ENCODE data around the gene USP4. TPM values are rescaled to one million over a fixed set of nuclear protein-coding genes. Genes with fewer than 3 reads are reported as not detected.

The USP4 gene
- total and polyA plus RNA-seq, 2 experiments from 2014 or later, result 20.1 to 26.5 TPM

- DNase-seq (ENCODE audit: low spot score), result no peak
- no peaks in the 10 kb centered on the region for H3K9me2 ChIP-seq (replicated peaks; ENCODE audit: insufficient read depth)
- WGBS (ENCODE audit: low lambda C conversion rate, missing lambda C conversion rate), result 95% methylated on average over 6 of the region's 6 CpGs
- H2AFZ ChIP-seq, result no peak overlapping the region
- H3K4me2 ChIP-seq, result no peak overlapping the region
- H3K9me3 ChIP-seq (ENCODE audit: low read depth), result no peaks in the 10 kb centered on the region
- peaks cover 96% of the 10 kb centered on the region for H3K79me2 ChIP-seq
- no peak overlapping the region for H3K4me3 ChIP-seq
- no peaks in the 10 kb centered on the region for H3K36me3 ChIP-seq (replicated peaks; ENCODE audit: insufficient read depth, low read depth)
- H3K4me1 ChIP-seq (ENCODE audit: insufficient read depth), result no peaks in the 10 kb centered on the region
- TF ChIP-seq EZH2phosphoT487 (IDR thresholded peaks at IDR 0.05; ENCODE audit: low read depth, severe bottlenecking, unreplicated experiment) (no peak), CTCF (IDR thresholded peaks at IDR 0.05; ENCODE audit: poor library complexity) (no peak)
- H3K27ac ChIP-seq, result no peak overlapping the region
- no peaks in the 10 kb centered on the region for H3K27me3 ChIP-seq
- peaks cover 27% of the 10 kb centered on the region for H4K20me1 ChIP-seq (ENCODE audit: insufficient read depth, poor library complexity, severe bottlenecking)
Measured at GRCh38 chr3:49370585-49371290, 30.9 kb upstream of the USP4 start.

- no peak for TF ChIP-seq CTCF (IDR thresholded peaks at IDR 0.05; ENCODE audit: poor library complexity)
- TF ChIP-seq EZH2phosphoT487 (IDR thresholded peaks at IDR 0.05; ENCODE audit: low read depth, severe bottlenecking, unreplicated experiment), result no peak
- TF ChIP-seq EZH2 (IDR thresholded peaks at IDR 0.05; ENCODE audit: borderline replicate concordance), result no peak
- Histone ChIP-seq H3K4me3 (no peak overlapping the region), H3K4me2 (no peak overlapping the region), H3K36me3 (replicated peaks; ENCODE audit: insufficient read depth, low read depth) (peaks cover 4% of the 10 kb centered on the region), H2AFZ (no peak overlapping the region), H3K79me2 (peaks cover 57% of the 10 kb centered on the region), H3K27ac (peak overlapping the region; percentile 13), H3K27me3 (no peaks in the 10 kb centered on the region), H4K20me1 (ENCODE audit: insufficient read depth, poor library complexity, severe bottlenecking) (peaks cover 3% of the 10 kb centered on the region), H3K4me1 (ENCODE audit: insufficient read depth) (peaks cover 10% of the 10 kb centered on the region), H3K9me3 (ENCODE audit: low read depth) (no peaks in the 10 kb centered on the region), H3K9me2 (replicated peaks; ENCODE audit: insufficient read depth) (no peaks in the 10 kb centered on the region)
- no peak for DNase-seq (ENCODE audit: low spot score)
- WGBS (ENCODE audit: low lambda C conversion rate, missing lambda C conversion rate), result 86% methylated on average over 3 of the region's 3 CpGs
Measured at GRCh38 chr3:49362561-49362960, 22.7 kb upstream of the USP4 start.

- no peak overlapping the region for H3K4me3 ChIP-seq
- H3K4me1 ChIP-seq (ENCODE audit: insufficient read depth), result peaks cover 25% of the 10 kb centered on the region
- TF ChIP-seq CTCF (IDR thresholded peaks at IDR 0.05; ENCODE audit: poor library complexity) (no peak), EZH2phosphoT487 (IDR thresholded peaks at IDR 0.05; ENCODE audit: low read depth, severe bottlenecking, unreplicated experiment) (no peak)
- peaks cover 4% of the 10 kb centered on the region for H3K36me3 ChIP-seq (replicated peaks; ENCODE audit: insufficient read depth, low read depth)
- no peaks in the 10 kb centered on the region for H3K27me3 ChIP-seq
- peaks cover 3% of the 10 kb centered on the region for H4K20me1 ChIP-seq (ENCODE audit: insufficient read depth, poor library complexity, severe bottlenecking)
- WGBS (ENCODE audit: low lambda C conversion rate, missing lambda C conversion rate), result 70% methylated on average over 2 of the region's 2 CpGs
- no peak for DNase-seq (ENCODE audit: low spot score)
- peak overlapping the region; percentile 87 for H3K27ac ChIP-seq
- H3K9me2 ChIP-seq (replicated peaks; ENCODE audit: insufficient read depth), result no peaks in the 10 kb centered on the region
- H3K9me3 ChIP-seq (ENCODE audit: low read depth), result no peaks in the 10 kb centered on the region
- H3K4me2 ChIP-seq, result no peak overlapping the region
- no peak overlapping the region for H2AFZ ChIP-seq
- peaks cover 52% of the 10 kb centered on the region for H3K79me2 ChIP-seq
Measured at GRCh38 chr3:49359623-49360022, 19.8 kb upstream of the USP4 start.
